Choroid plexus epithelial cell (primary cell): ENCODE data around the gene NBAS.

Experiments
- DNase-seq: peaks from one replicate; pipeline ENCODE4 v3.0.0-alpha.2; 2010; ENCODE audit warnings: low read depth
- H3K4me3 ChIP-seq: 2 replicates; pipeline ENCODE4 v1.5.1; 2011; ENCODE audit warnings: low read depth, mild to moderate bottlenecking, control low read depth, low read length, moderate library complexity
- CTCF ChIP-seq: conservative IDR thresholded peaks from 2 replicates; pipeline ENCODE4 v1.5.1; 2011; ENCODE audit warnings: low read depth, mild to moderate bottlenecking, control low read depth, inconsistent platforms, low read length, moderate library complexity

Gene NBAS

GRCh38 chr2:15560988-15561573, at the start of gene NBAS:
TSS of gene NBAS (minus strand) at chr2:15561334. CDS start at chr2:15561304, 30 bp downstream.
- no peak for TF ChIP-seq CTCF
- DNase-seq = peak; percentile 89
- peak within 1 kb of the TSS; percentile 78 for H3K4me3 ChIP-seq

GRCh38 chr2:15610430-15610952, 49.4 kb upstream of the NBAS start:
- no peak for TF ChIP-seq CTCF
- no peak overlapping the region for H3K4me3 ChIP-seq
- DNase-seq = no peak

- no peak for DNase-seq
- no peak for TF ChIP-seq CTCF
- no peak overlapping the region for H3K4me3 ChIP-seq
These were observed 48.4 kb upstream of the NBAS start for GRCh38 chr2:15609341-15610042.

GRCh38 chr2:15608392-15608761, 47.2 kb upstream of the NBAS start:
- H3K4me3 ChIP-seq = no peak overlapping the region
- no peak for DNase-seq
- TF ChIP-seq CTCF = no peak

GRCh38 chr2:15607709-15608391, 46.7 kb upstream of the NBAS start:
- TF ChIP-seq CTCF = no peak
- no peak for DNase-seq
- no peak overlapping the region for H3K4me3 ChIP-seq

GRCh38 chr2:15606481-15607441, 45.6 kb upstream of the NBAS start:
- no peak for DNase-seq
- TF ChIP-seq CTCF = no peak
- no peak overlapping the region for H3K4me3 ChIP-seq
